NCI-H2171 treated with DMSO at 0.1 percent for 48 hours (cell line): ENCODE measurements around the gene INPP5A.

Source experiments
- DNase-seq: peaks from one replicate; lab custom pipeline; 2025; lab: John Stamatoyannopoulos, UW

INPP5A gene

DNA sequence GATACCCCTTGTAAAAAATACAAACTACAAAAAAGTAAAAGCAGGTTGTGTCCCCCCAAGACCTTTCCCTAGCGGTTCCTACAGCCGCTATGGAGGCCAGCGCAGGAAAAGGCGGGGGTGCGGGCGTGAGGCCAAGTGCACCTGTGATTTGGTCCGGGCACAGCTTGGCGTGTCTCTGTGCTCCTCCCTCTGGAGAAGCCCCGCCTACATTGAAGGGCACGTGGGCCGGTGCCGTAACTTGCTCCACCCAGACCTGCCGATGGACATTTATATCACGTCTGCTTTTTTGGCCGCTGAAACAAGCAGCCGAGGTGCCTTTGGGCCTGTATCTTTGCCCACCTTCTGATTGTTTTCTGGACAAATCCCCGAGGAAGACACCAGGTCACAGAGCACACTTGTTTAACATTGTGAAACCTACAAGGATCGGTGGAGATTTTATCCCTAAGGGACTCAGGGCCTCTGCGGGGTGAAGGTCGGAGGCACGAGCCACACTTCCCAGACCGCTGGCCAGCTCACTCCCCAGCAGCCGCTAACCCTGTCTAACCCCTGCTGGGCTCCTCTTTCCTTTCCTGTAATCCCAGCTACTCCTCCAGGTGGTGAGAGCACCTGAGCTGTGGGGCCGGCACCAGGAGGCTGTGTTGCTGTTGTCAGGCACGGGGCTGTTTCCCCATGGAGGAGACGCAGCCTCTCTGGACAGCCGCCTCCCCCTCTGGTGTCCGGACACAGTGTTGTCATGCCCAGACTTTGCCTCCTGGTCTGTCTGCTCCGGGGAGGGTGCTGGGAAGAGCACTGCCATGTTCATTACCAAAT lies 18.8 kb upstream of the INPP5A start:
- peak; percentile 63 for DNase-seq

DNA sequence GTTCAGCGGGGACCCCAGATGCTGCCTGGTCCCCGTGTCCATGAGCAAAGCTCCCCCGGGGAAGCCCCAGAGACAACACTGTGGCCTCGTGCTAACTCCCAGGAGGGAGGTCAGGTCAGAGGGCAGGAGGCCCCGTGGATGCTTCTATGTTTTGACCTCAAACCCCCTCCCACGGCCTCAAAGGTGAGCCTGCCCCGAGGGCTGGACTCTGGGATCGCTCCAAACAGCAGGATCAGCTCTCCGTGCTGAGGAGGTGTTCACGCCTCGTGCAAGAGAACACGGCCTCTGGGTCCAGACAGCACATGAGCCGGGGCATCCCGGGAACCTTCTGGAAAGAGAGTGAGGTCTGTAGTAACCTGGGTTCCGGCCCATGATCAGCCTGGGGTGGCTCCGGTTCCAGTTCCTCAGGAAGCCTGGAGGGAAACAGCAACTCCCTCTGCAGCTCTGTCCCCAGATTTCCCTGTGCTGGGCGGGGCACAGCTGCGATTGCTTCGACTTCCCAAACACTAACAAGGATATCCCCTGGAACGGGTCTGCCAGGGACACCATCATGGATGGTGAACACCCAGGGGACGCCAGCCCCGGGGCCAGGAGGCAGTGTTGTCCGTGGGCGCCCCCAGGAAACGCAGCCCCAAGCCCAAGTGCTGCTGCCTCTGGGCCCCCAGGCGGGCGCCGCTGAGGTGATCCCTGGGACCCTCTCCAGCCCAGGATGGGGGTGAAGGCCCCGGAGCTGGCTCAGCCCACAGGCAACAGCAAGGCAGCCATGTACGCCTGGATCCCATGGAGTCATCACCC lies 18.0 kb upstream of the INPP5A start:
- DNase-seq: no peak

DNA sequence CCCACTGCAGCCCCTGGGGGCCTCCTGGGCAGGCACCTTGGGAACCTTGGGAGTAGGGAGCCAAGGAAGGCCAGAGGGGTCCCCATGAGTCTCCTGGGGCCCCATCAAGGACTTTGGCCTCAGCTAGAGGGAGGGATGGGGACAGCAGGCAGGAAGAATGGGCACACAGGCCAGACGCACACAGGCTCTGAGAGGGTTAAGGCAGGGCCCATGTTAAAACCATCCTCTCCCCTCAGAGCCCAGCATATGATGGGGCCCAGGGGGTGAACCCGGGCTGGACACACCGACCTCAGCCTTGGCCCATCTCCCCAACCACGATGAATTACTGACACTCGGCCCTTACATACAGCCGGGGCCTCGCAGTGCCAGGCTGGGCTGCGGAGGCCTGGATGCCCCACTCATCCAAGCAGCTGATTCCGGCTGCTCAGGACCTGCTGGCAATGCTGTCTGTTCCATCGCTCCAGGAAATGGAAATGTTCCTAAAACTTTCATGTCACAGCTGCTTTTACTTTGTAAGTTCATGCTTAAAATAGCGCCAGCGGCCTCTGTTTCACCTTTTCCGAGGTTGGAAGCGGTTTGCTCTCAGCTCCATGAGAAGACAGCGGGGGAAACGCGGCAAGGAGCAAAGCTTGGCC lies 17.3 kb upstream of the INPP5A start:
- DNase-seq: no peak

DNA sequence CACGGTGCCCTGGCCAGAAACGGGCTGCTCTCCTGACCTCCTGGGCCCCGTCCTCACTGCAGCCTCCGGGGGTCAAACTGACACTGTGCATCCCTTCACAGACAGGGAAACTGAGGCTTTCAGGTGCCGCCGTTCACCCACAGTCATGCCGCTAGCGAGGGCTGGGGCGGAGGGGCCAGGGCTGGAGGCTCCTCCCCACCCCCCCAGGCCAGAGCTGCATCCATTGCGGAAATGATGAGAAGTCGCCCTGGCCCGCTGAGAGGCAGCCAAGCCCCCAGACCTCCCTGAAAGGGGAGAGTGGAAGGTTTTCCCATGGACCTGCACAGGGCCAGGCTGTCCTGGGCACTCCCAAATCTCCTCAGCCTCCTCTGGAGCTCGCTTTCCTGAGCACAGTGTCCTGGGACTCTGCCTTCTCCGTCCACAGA lies 16.5 kb upstream of the INPP5A start:
- DNase-seq: no peak

DNA sequence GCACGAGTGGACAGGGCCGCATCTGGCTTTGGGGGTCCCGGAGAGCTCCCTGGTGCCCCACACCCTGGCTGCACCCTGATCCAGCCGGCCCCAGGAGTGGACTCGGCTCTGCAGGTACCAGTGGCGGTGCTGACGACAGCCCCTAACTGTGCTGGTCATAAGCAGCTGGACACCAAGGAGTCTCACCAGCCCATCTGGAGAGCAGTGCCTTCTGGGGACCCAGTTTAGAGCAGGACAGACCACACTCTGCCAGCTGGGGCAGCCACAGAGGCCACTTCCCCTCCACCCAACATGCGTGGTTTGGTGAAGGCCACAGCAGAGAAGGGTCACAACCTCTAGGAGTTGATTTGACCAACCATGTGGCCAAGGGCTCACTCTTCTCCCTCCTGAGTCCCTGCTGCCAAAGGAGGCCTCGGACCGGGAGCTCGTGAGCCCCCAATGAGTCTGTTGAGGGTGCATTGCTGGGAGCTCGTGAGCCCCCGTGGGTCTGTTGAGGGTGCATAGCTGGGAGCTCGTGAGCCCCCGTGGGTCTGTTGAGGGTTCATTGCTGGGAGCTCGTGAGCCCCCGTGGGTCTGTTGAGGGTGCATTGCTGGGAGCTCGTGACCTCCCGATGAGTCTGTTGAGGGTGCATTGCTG lies 16.0 kb upstream of the INPP5A start:
- no peak for DNase-seq

DNA sequence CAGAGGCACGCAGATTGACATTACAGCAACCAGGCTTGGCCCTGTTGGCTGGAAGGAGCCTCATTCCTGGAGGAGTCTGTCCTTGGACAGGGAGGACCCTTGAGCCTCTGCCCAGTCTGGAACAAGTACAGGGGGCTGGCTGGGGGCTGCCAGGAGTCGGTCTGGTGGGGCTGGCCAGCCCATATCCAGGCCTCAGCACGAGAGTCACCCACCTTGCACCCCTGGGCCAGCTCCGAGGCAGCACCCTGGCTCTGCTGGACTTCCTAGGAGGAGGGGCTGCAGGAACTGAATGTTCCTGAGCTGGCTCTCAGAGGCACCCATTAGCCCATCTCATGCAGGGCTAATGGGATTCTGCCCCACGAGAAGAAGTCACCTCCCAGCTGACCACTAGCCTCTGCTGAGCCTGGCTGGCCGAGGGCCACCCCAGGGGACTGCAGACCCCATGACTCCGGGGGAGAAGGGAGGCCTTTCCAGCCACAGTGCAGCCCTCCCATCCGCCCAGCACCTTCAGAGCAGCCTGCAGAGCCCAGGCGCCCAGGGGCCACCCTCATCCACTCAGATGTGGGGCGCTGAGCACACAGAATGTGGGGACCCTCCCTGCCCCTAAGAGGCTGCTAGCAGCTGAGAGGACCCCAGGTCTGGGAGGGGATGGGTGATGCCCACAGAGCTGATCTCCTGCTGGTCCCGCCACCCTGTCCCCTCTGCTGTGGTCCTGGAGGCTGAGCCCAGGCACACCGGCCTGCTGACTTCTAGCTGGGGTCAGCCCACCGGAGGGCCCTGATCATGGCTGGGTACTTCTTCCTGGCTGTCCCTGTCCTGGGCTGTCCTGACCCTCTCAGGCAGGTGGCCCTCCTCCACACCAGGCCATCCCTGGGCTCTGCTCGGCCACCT lies 14.8 kb upstream of the INPP5A start:
- no peak for DNase-seq

DNA sequence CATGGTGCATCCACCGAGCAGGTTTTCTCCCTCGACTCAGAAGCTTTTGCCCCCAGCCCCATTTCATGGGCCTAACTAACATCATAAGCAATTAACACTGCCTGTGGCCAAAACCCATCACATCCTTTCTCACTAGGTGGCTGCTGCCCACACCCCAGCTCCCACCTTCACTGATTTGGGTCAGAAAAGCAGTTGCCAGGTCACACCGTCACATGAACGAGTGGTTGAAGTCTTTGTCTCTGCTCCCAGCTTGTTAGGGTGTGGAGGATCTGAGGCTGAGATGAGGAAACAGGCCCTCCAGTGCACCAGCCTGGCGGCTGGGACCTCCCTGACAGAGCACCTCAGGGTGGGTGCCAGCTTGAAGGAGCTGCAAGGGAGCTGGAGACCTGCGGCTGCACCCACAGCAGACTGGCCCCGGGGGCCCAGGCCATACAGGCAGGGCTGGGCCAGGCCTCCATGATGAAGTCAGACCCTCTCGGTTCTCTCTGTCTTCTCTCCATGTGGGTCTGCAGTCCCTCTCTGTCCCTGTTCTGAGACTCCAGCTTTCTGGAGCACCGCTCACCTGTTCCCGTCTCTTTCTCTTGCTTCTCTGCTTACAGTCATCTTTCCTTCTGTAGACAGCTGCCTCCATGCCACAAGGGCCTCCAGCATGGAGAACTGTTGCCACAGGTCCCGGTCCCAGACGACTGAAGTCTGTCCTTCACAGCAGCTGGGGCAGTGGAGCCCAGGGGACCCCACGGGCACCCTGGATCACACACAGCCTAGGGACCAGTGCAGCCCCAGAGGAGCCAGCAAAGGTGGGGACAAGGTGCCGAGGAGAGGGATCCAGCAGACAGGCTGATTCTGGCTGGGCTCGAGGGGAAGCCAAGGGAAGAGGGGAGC lies 13.8 kb upstream of the INPP5A start:
- no peak for DNase-seq

DNA sequence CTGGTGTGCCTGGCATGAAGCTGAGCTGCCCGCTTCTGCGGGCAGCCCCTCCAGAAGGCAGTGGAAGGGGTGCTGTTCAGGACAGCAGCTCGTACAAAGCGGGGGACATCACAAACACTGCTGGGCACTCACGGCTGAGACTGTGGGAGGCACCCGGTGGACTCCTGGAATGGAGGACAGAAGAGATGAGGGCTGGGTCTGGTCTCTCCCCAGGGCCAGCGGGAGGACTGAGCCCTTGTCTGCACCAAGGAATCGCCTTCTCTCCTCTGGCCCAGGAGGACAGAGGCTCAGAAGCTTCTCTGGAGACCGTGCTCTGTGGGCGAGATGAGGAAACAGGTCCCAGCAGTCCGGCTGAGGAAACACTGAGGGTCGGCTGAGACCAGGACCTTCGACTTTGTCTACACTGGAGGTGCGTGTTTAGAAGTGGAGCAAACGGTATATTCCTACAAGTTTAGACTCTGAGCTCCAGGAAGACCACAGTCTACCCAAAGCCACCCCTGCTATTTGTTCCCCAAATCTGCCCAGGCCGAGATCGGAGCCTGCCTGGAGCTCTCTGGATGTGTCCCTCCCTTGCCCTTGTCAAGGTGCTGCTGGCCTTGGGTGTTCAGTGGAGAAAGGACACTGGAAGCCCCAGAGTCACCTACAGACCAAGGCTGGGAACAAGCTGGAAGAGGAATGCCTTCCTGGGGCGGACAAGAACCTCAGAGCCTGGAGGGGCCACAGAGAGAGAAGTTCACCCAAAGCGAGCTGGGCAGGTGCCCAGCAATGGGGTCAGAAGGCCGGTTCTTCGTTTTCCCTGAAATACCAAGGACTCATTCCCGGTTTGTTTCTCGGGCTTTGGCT lies 12.9 kb upstream of the INPP5A start:
- DNase-seq: no peak

DNA sequence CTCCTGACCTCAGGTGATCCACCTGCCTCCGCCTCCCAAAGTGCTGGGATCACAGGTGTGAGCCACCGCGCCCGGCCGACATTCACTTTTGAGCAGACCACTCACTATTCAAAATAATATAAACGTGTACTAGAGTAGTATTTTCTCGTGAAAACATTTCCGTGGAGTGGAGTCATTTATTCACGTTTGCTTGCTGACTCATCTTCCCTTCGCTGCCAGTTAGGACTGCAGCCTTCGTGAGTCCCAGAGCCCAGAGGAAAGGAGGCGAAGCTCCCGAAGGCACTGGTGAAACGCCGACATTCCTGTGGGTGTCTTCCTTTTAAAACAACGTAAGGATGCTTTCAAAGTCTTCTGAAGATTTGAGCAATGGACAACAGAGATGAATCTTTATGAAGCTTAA lies 10.9 kb upstream of the INPP5A start:
- DNase-seq: no peak

DNA sequence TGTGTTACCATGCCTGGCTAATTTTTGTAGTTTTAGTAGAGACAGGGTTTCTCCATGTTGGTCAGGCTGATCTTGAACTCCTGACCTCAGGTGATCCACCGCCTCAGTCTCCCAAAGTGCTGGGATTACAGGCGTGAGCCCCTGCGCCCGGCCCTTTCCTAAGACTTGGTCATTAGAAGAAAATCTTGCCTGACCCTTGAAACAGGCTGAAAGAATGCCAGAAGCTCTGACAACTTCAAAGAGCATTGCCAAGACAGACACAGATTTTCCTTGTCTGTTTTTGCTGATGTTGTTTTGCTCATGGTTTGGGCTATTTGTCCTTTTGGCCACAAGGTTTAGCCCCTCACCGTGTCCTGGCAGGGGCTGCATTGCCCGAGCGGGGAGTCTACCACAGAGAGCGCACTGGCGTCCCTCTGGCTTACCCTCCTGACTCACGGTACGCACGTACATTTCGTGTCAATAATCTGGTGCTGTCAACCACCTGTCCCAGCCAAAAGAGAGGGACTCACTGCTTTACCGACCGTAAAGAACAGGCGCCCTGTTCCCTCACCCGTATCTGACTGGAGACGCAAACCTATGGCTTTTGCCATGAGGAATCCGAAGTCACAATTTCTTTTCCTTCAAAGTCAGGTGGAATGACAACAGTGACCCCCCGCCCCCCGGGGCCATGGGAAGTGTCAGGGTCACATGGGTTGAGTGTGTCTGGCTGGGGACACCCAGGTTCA lies 10.1 kb upstream of the INPP5A start:
- DNase-seq: no peak

DNA sequence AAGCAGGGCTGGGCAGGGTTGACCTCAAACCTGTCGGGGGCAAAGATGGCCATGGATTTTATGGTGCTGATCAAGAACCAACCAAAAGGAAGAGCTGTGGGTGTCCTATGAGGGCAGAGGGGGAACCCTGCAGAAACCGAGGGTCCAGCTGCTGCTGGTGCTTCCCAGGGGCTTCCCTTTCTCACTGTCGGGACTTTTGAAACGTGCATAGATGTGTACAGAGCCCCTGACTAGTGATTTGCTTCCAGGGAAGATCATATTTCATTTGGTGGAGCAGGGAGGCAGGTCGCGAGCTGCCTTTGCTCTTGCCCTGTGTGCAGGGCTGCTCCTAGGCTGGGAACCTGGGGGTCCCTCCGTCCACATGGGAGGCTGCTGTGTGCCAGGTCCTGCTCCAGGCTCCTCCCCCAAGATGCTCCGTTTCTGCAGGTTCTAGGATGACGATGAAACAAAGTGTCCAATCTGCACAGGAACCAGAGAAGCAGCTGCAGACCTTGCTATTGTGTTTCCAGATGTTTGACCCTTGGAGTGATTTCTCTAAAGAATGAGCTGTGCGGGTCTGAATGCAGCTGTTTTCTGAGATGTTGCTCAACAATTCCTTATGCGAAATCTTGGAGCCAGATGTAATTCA lies 9.4 kb upstream of the INPP5A start:
- no peak for DNase-seq

DNA sequence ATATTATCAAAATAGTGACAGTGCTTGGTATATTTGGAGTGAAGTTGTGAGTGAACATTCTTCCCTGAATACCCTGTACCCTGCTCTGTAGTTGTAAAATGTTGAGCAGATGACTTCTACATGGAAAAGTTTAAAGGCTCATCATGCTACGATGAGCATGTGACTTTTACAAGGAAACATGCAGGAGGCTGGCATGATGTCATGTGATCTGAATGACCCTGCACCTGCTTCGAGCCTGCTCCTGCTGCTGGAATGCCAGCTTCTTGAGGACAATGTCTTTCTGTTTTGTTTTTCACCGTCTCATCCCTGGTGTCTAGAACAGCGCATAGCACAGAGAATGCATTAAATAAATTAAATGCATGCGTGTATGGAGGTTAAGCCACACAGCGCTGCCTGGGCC lies 5.4 kb upstream of the INPP5A start:
- no peak for DNase-seq

DNA sequence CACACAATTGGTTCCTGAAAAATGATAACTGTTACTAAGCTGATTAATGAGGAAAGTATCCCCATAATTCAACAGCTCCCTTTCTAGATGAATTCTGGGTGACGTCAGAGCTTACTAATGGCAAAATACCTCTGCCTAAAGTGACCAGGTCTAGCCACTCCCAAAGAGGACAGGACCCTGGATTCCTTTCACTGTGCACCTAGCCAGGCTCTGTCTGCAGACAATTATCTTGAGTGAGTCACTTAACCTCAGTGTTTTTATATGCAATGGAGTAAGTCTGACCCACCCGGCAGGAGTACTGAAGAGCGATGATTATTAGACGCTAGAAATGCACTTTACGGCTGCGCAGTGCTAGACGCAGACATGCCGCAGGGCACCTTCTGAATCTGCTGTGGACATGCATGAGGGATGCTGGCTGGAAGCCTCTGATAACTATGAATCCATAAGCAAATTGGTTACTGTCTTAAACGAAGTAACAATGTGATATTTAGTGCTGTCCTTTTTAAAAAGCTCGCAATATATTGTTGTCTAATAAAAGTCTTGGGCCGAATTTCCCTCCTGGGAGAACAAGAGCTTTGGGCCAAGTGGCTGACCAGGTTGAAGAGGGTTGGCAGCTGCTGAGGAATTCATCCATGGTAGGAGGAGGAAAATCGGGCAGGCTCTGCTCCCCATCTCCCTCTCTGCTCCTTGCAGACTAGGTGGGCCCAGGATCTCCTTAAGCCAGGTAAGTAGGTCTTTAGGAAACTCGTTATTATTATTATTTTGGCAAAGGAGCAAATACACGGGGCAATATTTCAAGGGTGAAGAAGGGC lies 4.6 kb upstream of the INPP5A start:
- no peak for DNase-seq

DNA sequence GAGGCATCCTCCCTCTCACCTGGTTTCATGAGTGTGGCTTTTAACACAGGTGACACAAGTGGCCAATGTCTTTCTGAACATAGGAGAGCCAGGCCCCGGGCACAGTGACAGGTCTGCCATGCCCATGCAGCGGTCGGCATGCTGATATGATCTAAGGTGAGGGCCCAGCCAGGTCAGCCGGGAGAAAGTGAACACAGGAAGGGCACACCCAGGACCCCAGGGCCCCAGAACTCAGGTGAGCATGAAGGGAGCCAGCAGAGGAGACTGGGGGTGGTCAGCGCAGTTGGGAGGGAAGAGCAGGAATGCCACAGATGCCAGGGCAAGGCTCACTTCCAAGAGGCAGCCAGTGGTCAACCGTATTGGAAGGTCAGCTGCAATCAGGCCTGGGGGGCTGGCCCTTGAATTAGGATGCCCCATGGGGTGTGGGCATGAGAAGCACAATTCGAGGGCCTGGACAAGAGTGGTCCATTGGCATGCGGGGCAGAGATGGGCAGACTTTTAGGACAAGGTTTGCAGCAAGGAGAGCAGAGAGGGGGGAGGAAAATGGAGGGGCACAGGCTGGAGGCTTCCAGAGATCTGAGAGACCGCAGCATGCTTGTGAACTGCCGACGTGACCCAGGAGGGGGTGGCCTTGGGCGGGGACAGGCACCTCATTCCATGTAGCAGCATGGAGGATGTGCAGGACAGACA lies 3.9 kb upstream of the INPP5A start:
- DNase-seq: no peak

DNA sequence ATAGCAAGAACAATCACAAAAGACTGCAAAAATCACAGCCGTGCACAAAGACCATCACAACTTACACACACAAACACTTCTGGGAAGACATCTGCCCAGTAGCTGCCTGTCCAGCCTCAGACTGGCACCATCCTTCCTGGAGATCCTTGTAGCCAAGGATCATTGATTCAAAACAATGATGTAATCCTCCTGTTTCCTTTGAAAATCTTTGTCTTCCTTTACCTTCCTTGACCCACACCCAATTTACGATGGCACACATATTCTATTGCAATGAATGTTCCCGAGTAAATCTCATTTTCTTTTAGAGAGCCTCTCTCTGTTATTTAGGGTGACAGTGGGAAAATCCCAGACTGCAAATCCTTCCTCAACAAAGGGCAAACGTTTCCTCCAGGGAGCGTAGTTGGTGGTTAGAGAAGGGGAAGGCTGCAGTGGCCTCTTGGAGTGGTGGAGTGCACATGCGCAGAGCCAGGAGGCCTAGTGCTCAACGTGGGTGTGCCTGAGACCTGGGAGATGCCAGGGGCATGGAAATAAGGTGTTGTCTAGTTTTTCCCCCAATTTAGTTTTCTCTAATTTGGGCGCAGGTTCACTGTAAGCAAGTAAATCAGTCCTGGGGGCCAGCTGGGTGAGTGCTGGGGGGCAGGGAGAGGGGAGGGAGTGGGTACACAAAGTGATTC lies 3.1 kb upstream of the INPP5A start:
- no peak for DNase-seq

DNA sequence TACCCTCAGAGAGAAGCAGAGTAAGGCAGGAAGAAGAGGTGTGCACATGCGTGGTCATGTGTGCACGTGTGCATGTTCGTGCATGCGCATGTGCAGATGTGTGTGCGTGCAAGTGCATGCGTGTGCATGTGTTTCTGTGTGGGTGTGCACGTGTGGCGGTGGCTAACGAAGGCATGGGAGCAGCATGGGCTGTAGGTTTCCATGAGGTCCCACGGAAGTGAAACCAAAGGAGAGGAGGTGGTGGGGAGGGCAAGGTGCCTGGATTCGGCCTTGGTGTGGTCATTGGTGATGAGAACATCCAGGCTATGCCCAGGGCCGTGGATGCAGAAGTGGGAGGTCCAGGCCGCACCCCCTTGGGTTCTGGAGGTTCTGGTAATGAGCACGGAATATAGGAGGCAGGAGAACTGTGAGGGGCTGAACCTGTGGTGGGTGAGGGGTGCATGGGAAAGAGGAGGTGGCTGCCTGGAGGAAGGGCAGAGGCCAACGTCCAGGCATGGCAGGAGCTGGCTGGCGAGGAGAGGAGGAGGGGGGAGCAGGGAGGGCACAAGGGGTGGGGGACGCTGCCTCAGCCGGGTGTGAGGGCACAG lies 2.4 kb upstream of the INPP5A start:
- no peak for DNase-seq
